Measurements from ENCODE around the gene PPIH. TPM values are rescaled to one million over a fixed set of nuclear protein-coding genes. Genes with fewer than 3 reads are reported as not detected.

Gene PPIH
- total RNA-seq, 1 donor from 2014 or later = 22.6 TPM

DNA sequence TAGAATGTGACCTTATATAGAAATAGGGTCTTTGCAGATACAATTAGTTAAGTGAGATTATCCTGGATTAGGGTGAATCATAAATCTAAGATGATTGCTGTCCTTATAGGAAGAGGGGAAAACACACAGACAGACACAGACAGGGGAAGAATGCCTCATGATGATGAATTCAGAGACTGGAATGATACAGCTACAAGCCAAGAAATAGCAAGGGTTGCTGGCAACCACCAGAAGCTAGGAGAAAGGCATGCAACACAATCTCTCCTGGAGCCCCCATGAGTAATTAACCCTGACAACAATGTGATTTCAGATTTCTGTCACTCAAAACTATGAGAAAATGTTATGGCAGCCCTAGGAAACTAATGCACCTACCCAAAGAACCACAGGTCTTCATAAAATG, 19.1 kb upstream of the PPIH start:
- Mint-ChIP-seq H3K9me3 (ENCODE audit: unreplicated experiment) (no peaks in the 10 kb centered on the region), H3K27ac (ENCODE audit: unreplicated experiment) (no peak overlapping the region)

DNA sequence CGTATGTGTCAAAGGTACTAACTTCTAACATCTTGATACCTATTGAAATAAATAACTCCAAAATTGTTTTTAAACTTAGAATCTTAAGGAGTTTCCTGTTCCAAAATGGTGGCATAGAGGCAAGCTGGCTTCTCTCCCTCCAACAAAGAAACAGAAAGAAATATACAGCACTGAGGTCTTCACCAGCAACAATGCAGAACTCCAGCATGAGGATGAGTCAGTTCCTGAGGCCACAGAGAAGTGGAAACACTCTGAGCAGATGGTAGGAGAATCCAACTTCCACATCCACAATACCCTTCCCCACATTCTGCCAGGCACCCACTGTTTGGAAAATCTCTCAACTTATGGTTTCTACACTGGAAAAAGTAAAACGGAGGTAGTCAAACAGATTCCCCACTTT, 12.2 kb upstream of the PPIH start:
- no peak for DNase-seq
- TF ChIP-seq, protein P1, sequence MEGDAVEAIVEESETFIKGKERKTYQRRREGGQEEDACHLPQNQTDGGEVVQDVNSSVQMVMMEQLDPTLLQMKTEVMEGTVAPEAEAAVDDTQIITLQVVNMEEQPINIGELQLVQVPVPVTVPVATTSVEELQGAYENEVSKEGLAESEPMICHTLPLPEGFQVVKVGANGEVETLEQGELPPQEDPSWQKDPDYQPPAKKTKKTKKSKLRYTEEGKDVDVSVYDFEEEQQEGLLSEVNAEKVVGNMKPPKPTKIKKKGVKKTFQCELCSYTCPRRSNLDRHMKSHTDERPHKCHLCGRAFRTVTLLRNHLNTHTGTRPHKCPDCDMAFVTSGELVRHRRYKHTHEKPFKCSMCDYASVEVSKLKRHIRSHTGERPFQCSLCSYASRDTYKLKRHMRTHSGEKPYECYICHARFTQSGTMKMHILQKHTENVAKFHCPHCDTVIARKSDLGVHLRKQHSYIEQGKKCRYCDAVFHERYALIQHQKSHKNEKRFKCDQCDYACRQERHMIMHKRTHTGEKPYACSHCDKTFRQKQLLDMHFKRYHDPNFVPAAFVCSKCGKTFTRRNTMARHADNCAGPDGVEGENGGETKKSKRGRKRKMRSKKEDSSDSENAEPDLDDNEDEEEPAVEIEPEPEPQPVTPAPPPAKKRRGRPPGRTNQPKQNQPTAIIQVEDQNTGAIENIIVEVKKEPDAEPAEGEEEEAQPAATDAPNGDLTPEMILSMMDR (IDR thresholded peaks at IDR 0.05; ENCODE audit: partially characterized antibody, unreplicated experiment) = no peak
- no peaks in the 10 kb centered on the region for H3K4me1 Mint-ChIP-seq (ENCODE audit: low read depth, unreplicated experiment)
- peaks cover 7% of the 10 kb centered on the region for H3K36me3 Mint-ChIP-seq (ENCODE audit: unreplicated experiment)
- no peaks in the 10 kb centered on the region for H3K9me3 Mint-ChIP-seq (ENCODE audit: unreplicated experiment)
- no peaks in the 10 kb centered on the region for H3K27me3 Mint-ChIP-seq (ENCODE audit: unreplicated experiment)
- H3K4me3 Mint-ChIP-seq (ENCODE audit: unreplicated experiment) = no peak overlapping the region
- H3K27ac Mint-ChIP-seq (ENCODE audit: unreplicated experiment) = no peak overlapping the region

More for the DNA sequence above, 19.1 kb upstream of the PPIH start:
- H3K4me1 Mint-ChIP-seq (ENCODE audit: low read depth, unreplicated experiment) = no peaks in the 10 kb centered on the region
- H3K4me3 Mint-ChIP-seq (ENCODE audit: unreplicated experiment) = no peak overlapping the region
- TF ChIP-seq, protein P1 (IDR thresholded peaks at IDR 0.05; ENCODE audit: partially characterized antibody, unreplicated experiment) = no peak
- DNase-seq = no peak
- peaks cover 2% of the 10 kb centered on the region for H3K27me3 Mint-ChIP-seq (ENCODE audit: unreplicated experiment)
- no peaks in the 10 kb centered on the region for H3K36me3 Mint-ChIP-seq (ENCODE audit: unreplicated experiment)

DNA sequence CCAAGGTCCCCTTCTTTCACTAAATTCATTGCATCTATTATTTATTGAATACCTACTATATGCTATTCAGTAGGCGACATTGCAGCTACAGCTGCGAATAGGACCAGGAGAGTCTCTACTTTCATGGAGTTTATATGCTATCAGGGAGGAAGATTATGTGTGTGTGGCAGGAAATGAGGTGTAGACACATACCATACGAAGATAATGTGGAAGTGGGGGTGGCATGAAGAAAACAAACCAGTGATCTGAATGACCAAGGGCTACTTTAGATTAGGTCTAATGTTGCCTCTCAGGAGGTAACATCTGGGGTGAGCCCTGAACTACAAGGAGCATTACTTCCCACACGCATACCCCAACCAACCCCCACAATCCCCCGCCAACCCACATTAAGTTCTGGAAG, 1.0 kb upstream of the PPIH start:
- Mint-ChIP-seq H3K9me3 (ENCODE audit: unreplicated experiment) (peaks cover 2% of the 10 kb centered on the region), H3K36me3 (ENCODE audit: unreplicated experiment) (no peaks in the 10 kb centered on the region), H3K4me1 (ENCODE audit: low read depth, unreplicated experiment) (peaks cover 8% of the 10 kb centered on the region), H3K27ac (ENCODE audit: unreplicated experiment) (peak overlapping the region; percentile 67), H3K27me3 (ENCODE audit: unreplicated experiment) (peaks cover 2% of the 10 kb centered on the region), H3K4me3 (ENCODE audit: unreplicated experiment) (peak overlapping the region; percentile 96)
- TF ChIP-seq, protein P1 (IDR thresholded peaks at IDR 0.05; ENCODE audit: partially characterized antibody, unreplicated experiment) = no peak
- no peak for DNase-seq

DNA sequence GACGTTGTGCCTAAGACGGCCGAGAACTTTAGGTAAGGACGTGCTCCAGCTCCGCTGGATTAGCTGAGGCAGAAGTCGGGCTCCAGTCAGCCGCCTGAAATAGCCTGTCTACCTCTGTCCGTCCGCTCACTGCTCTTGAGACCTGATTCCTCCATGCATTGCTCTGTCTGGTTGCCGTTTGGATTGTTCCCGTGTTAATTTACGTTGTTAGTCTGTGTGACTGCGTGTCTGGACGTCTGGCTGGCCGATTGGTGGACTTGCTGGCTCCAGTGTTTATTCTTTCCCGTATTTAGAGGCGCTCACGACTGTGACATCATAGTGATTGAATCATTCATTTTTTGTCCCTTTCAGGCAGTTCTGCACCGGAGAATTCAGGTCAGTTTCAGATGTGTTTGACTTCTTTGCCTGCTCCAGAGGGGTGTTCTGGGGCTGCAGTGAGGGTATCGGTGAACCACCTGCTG, 684 bp downstream of the PPIH start:
- peak overlapping the region; percentile 65 for H3K27ac Mint-ChIP-seq (ENCODE audit: unreplicated experiment)
- DNase-seq = no peak
- H3K4me1 Mint-ChIP-seq (ENCODE audit: low read depth, unreplicated experiment) = peaks cover 8% of the 10 kb centered on the region
- no peaks in the 10 kb centered on the region for H3K36me3 Mint-ChIP-seq (ENCODE audit: unreplicated experiment)
- no peaks in the 10 kb centered on the region for H3K27me3 Mint-ChIP-seq (ENCODE audit: unreplicated experiment)
- H3K4me3 Mint-ChIP-seq (ENCODE audit: unreplicated experiment) = peak overlapping the region; percentile 96
- peaks cover 2% of the 10 kb centered on the region for H3K9me3 Mint-ChIP-seq (ENCODE audit: unreplicated experiment)
- TF ChIP-seq, protein P1 (IDR thresholded peaks at IDR 0.05; ENCODE audit: partially characterized antibody, unreplicated experiment) = no peak

DNA sequence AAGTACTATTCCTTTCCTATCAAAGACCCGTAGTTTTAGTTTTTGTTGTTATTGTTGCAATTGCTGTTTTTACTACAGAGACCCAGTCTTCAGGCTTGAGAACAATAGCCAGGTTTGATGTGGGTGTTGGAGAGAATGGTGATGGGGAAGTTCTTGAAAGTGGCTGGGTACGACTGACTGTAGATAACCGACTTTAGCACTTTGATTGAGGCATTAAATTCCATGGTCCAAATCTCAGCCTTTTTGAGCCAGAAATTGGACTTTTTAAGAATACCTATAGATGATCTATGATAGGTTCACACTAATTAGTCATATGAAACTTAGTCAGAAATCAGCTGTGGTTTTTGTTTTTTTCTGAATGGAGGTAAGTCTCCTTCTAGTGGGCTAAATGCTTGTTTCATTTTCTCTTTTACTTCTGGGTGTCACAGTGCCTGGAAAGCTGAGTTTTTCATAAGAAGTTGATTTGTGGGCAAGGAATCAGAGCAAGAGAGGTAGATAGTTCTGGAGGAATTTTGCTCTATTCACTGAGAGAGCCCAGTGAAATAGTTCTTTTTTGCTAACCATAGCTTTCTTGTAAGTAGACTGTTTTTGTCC, 2.8 kb downstream of the PPIH start:
- no peak overlapping the region for H3K27ac Mint-ChIP-seq (ENCODE audit: unreplicated experiment)
- H3K27me3 Mint-ChIP-seq (ENCODE audit: unreplicated experiment) = no peaks in the 10 kb centered on the region
- H3K4me1 Mint-ChIP-seq (ENCODE audit: low read depth, unreplicated experiment) = peaks cover 8% of the 10 kb centered on the region
- no peak for DNase-seq
- peaks cover 2% of the 10 kb centered on the region for H3K9me3 Mint-ChIP-seq (ENCODE audit: unreplicated experiment)
- no peak overlapping the region for H3K4me3 Mint-ChIP-seq (ENCODE audit: unreplicated experiment)
- H3K36me3 Mint-ChIP-seq (ENCODE audit: unreplicated experiment) = no peaks in the 10 kb centered on the region
- TF ChIP-seq, protein P1 (IDR thresholded peaks at IDR 0.05; ENCODE audit: partially characterized antibody, unreplicated experiment) = no peak
